Thyroid gland (tissue), 4 donors: ENCODE measurements around the gene MTHFD1. TPM values are rescaled to one million over a fixed set of nuclear protein-coding genes. Genes with fewer than 3 reads are reported as not detected.

ENCODE experiments used
- DNase-seq, 2 donors: peaks; one replicate each; pipeline ENCODE4 v3.0.0-alpha.2; 2019
- H3K27ac ChIP-seq, 3 donors: fragments of 200-600 bp; sonication (generic); 1 replicate in 2 of 3; 2 replicates in 1 of 3; pipeline ENCODE4 v1.5.1; 2016 to 2019; ENCODE audit warnings: mild to moderate bottlenecking in 1 of 3, moderate library complexity in 1 of 3
- H3K27me3 ChIP-seq: fragments of 200-600 bp; sonication (generic); one replicate; pipeline ENCODE4 v1.5.1; 2019
- H3K36me3 ChIP-seq, 2 donors: fragments of 200-600 bp; sonication (generic); one replicate each; pipeline ENCODE4 v1.5.1; 2016 to 2019
- H3K4me1 ChIP-seq, 2 donors: fragments of 200-600 bp; sonication (generic); one replicate each; pipeline ENCODE4 v1.5.1; 2017 to 2019
- H3K4me3 ChIP-seq, 3 donors: fragments of 200-600 bp; sonication (generic); replicated peaks in 1 of 3; 1 replicate in 2 of 3; 2 replicates in 1 of 3; pipeline ENCODE4 v1.5.1; 2016; ENCODE audit warnings: mild to moderate bottlenecking in 1 of 3
- H3K9me3 ChIP-seq: fragments of 200-600 bp; sonication (generic); one replicate; pipeline ENCODE4 v1.5.1; 2017
- CTCF ChIP-seq, 6 experiments: fragments of 200-600 bp in 3 of 6; fragments of 450-650 bp in 3 of 6; sonication (generic) in 3 of 6; IDR thresholded peaks; one replicate each; pipeline ENCODE4 v1.5.1; 2016 to 2019; ENCODE audit warnings: antibody characterized with exemption in 6 of 6, mild to moderate bottlenecking in 2 of 6, inconsistent platforms in 1 of 6, moderate library complexity in 1 of 6
- POLR2A ChIP-seq, 2 donors: fragments of 450-650 bp; IDR thresholded peaks; one replicate each; pipeline ENCODE4 v1.6.1; 2017; ENCODE audit warnings: antibody characterized with exemption in 2 of 2, mild to moderate bottlenecking in 2 of 2, moderate library complexity in 1 of 2
- WGBS, 2 donors: methylation state at CpG; one replicate each; pipeline ENCODE4 v1.1.5; 2017; 5-methylcytosine and 5-hydroxymethylcytosine counted together
- intact Hi-C: fragments of 100-400 bp; cut with DNase I; formaldehyde crosslinking; loops from one replicate; pipeline ENCODE4 v1.15.1; 2023
- total RNA-seq, 4 donors: library from RNA; depleted of rRNA; stranded (reverse); fragments of >200 nt; gene quantifications; one replicate each; pipeline ENCODE4 v1.2.3, GENCODE V29; 2016

The MTHFD1 gene
- total RNA-seq, 4 donors from 2014 or later = 26.9 to 48.0 (median 33.2) TPM

GRCh38 chr14:64394423-64394822 lies 6.3 kb downstream of the MTHFD1 start:
- 88 to 90% methylated on average over 2 of the region's 2 CpGs for WGBS, 2 donors

GRCh38 chr14:64394977-64395633 lies 7.0 kb downstream of the MTHFD1 start:
- Histone ChIP-seq H3K9me3 (no peaks in the 10 kb centered on the region), H3K36me3 (no peaks in the 10 kb centered on the region), H3K27me3 (no peaks in the 10 kb centered on the region), H3K27ac (no peak overlapping the region), H3K4me1 (no peaks in the 10 kb centered on the region), H3K4me3 (no peak overlapping the region)
- intact Hi-C loops = no loop called here
- no peak for DNase-seq
- 93 to 95% methylated on average over 4 of the region's 4 CpGs for WGBS, 2 donors
- TF ChIP-seq CTCF (IDR thresholded peaks at IDR 0.05) (no peak), POLR2A (IDR thresholded peaks at IDR 0.05) (no peak)

More at GRCh38 chr14:64394423-64394822, 6.3 kb downstream of the MTHFD1 start:
- no peak for TF ChIP-seq POLR2A (IDR thresholded peaks at IDR 0.05)
- TF ChIP-seq CTCF (IDR thresholded peaks at IDR 0.05) = no peak
- peaks cover 2 to 4% of the 10 kb centered on the region in 2 donors for H3K4me1 ChIP-seq
- no peaks in the 10 kb centered on the region for H3K27me3 ChIP-seq
- H3K4me3 ChIP-seq = no peak overlapping the region
- H3K9me3 ChIP-seq = no peaks in the 10 kb centered on the region
- no peak for DNase-seq
- H3K27ac ChIP-seq = no peak overlapping the region
- no peaks in the 10 kb centered on the region for H3K36me3 ChIP-seq
- intact Hi-C loops = no loop called here

GRCh38 chr14:64400829-64401459 lies 12.8 kb downstream of the MTHFD1 start:
- Histone ChIP-seq H3K27ac (peak overlapping the region; percentile 21 to 45 (median 39)), H3K36me3 (no peaks in the 10 kb centered on the region), H3K4me1 (peaks cover 6 to 8% of the 10 kb centered on the region in 2 donors), H3K9me3 (no peaks in the 10 kb centered on the region), H3K4me3 (no peak overlapping the region), H3K27me3 (no peaks in the 10 kb centered on the region)
- TF ChIP-seq POLR2A (IDR thresholded peaks at IDR 0.05) (no peak), CTCF (IDR thresholded peaks at IDR 0.05) (no peak)
- peak; percentile 36 to 63 for DNase-seq
- WGBS, 2 donors = 62 to 65% methylated on average over 6 of the region's 6 CpGs
- intact Hi-C loops = no loop called here

GRCh38 chr14:64401949-64402348 lies 13.8 kb downstream of the MTHFD1 start:
- 88 to 89% methylated on average over 1 of the region's 1 CpG for WGBS, 2 donors
- no peak overlapping the region for H3K4me3 ChIP-seq
- no peaks in the 10 kb centered on the region for H3K36me3 ChIP-seq
- no peak for DNase-seq
- peaks cover 6 to 8% of the 10 kb centered on the region in 2 donors for H3K4me1 ChIP-seq
- no peak for TF ChIP-seq CTCF (IDR thresholded peaks at IDR 0.05)
- TF ChIP-seq POLR2A (IDR thresholded peaks at IDR 0.05) = no peak
- H3K27me3 ChIP-seq = no peaks in the 10 kb centered on the region
- no peaks in the 10 kb centered on the region for H3K9me3 ChIP-seq
- intact Hi-C loops = no loop called here
- H3K27ac ChIP-seq = no peak overlapping the region

GRCh38 chr14:64405295-64405694 lies 17.1 kb downstream of the MTHFD1 start:
- WGBS, 2 donors = 98% methylated on average over 4 of the region's 4 CpGs
- peaks cover 6 to 8% of the 10 kb centered on the region in 2 donors for H3K4me1 ChIP-seq
- H3K27ac ChIP-seq = no peak overlapping the region
- H3K9me3 ChIP-seq = no peaks in the 10 kb centered on the region
- H3K36me3 ChIP-seq = no peaks in the 10 kb centered on the region
- H3K4me3 ChIP-seq = no peak overlapping the region
- TF ChIP-seq CTCF (IDR thresholded peaks at IDR 0.05) (no peak), POLR2A (IDR thresholded peaks at IDR 0.05) (no peak)
- DNase-seq = no peak
- H3K27me3 ChIP-seq = no peaks in the 10 kb centered on the region
- intact Hi-C loops = no loop called here
